GM12878 (cell line): ENCODE data around the gene DENND10. TPM values are rescaled to one million over a fixed set of nuclear protein-coding genes. Genes with fewer than 3 reads are reported as not detected.

ENCODE experiments used
- ATAC-seq: fragments of 200-7000 bp; cut with Tn5 transposase; 3 replicates; pipeline ENCODE4 v1.9.1; 2020; ENCODE audit warnings: mild to moderate bottlenecking, moderate library complexity
- BruUV-seq: library from RNA; stranded (reverse); fragments of 400-500 nt; replicated peaks from 2 replicates; lab custom pipeline; 2021; lab: Mats Ljungman, UMichigan
- CTCF ChIA-PET: fragments of 300-600 bp; sonication (Branson Sonifier 250); formaldehyde crosslinking; extraction: SDS; loops from one replicate; lab custom pipeline; 2021; ENCODE audit warnings: inconsistent platforms; lab: Yijun Ruan, JAX
- POLR2A ChIA-PET: fragments of 350-600 bp; formaldehyde crosslinking; extraction: SDS; loops from one replicate; lab custom pipeline; 2021; ENCODE audit warnings: inconsistent platforms; lab: Charles Lee
- RAD21 ChIA-PET: fragments of 300-600 bp; sonication (Branson Sonifier 250); formaldehyde crosslinking; loops from one replicate; lab custom pipeline; 2023; ENCODE audit warnings: antibody characterized with exemption; ENCODE audit not compliant: unreplicated experiment; lab: Charles Lee
- SMC1A ChIA-PET: fragments of 300-600 bp; sonication (Branson Sonifier 250); formaldehyde crosslinking; loops from one replicate; lab custom pipeline; 2023; ENCODE audit not compliant: unreplicated experiment, uncharacterized antibody; lab: Charles Lee
- DNase-seq: peaks from one replicate; pipeline ENCODE4 v3.0.0-alpha.2; 2011; ENCODE audit warnings: low read depth, low spot score
- FAIRE-seq: peaks from 3 replicates; lab custom pipeline; 2011; peaks lifted over from hg19 to GRCh38; lab: Jason Lieb, UNC
- H2AFZ ChIP-seq: 2 replicates; pipeline ENCODE4 v1.6.0; 2011; ENCODE audit warnings: low read depth, low read length, control low read depth; ENCODE audit not compliant: control insufficient read depth
- H3K27ac ChIP-seq: 2 replicates; pipeline ENCODE4 v1.5.1; 2011; ENCODE audit warnings: control low read depth; ENCODE audit not compliant: control insufficient read depth, insufficient read depth
- H3K27me3 ChIP-seq, 2 experiments: replicated peaks in 1 of 2; 2 replicates each; pipeline versions ENCODE4 v1.6.0 to v1.6.1; 2011; ENCODE audit warnings: low read length in 1 of 2; ENCODE audit not compliant: control insufficient read depth in 2 of 2, insufficient read depth in 2 of 2
- H3K36me3 ChIP-seq, 2 experiments: 2 replicates each; pipeline ENCODE4 v1.5.1; 2011; ENCODE audit warnings: low read length in 1 of 2; ENCODE audit not compliant: control insufficient read depth in 2 of 2, insufficient read depth in 2 of 2
- H3K4me1 ChIP-seq: 2 replicates; pipeline ENCODE4 v1.6.1; 2011; ENCODE audit warnings: mild to moderate bottlenecking, low read length, moderate library complexity, mixed read lengths; ENCODE audit not compliant: control insufficient read depth, insufficient read depth
- H3K4me2 ChIP-seq: 2 replicates; pipeline ENCODE4 v1.6.0; 2011; ENCODE audit warnings: control low read depth; ENCODE audit not compliant: control insufficient read depth, insufficient read depth
- H3K4me3 ChIP-seq: fragments of 200-600 bp; sonication (generic); 2 replicates; pipeline ENCODE4 v1.5.1; 2016
- H3K79me2 ChIP-seq: 2 replicates; pipeline ENCODE4 v1.6.0; 2011; ENCODE audit warnings: low read length; ENCODE audit not compliant: control insufficient read depth, insufficient read depth
- H3K9ac ChIP-seq: 2 replicates; pipeline ENCODE4 v1.8.0; 2011; ENCODE audit warnings: low read length, control low read depth, mixed read lengths; ENCODE audit not compliant: control insufficient read depth, insufficient read depth
- H3K9me3 ChIP-seq: replicated peaks from 3 replicates; pipeline ENCODE4 v1.5.1; 2011; ENCODE audit warnings: mild to moderate bottlenecking, low read length; ENCODE audit not compliant: control insufficient read depth, insufficient read depth
- H4K20me1 ChIP-seq: 2 replicates; pipeline ENCODE4 v1.6.0; 2011; ENCODE audit not compliant: control insufficient read depth, insufficient read depth
- GATAD2B ChIP-seq: fragments of 450-650 bp; conservative IDR thresholded peaks from 2 replicates; pipeline ENCODE4 v1.6.1; 2017; ENCODE audit warnings: low read depth, mild to moderate bottlenecking, moderate library complexity
- IKZF1 ChIP-seq: fragments of 450-650 bp; conservative IDR thresholded peaks from 2 replicates; pipeline ENCODE4 v1.6.1; 2017; ENCODE audit warnings: antibody characterized with exemption, mild to moderate bottlenecking
- LARP7 ChIP-seq: fragments of 450-650 bp; IDR thresholded peaks from 2 replicates; pipeline ENCODE4 v1.6.1; 2017; ENCODE audit warnings: mild to moderate bottlenecking
- NFIC ChIP-seq: IDR thresholded peaks from 2 replicates; pipeline ENCODE4 v1.6.1; 2012; ENCODE audit warnings: low read depth, mild to moderate bottlenecking, inconsistent platforms, low read length, moderate library complexity
- NR2F1 ChIP-seq: fragments of 450-650 bp; conservative IDR thresholded peaks from 2 replicates; pipeline ENCODE4 v1.6.1; 2017; ENCODE audit warnings: mild to moderate bottlenecking
- PML ChIP-seq: IDR thresholded peaks from 2 replicates; pipeline ENCODE4 v1.6.1; 2012; ENCODE audit warnings: low read length, inconsistent platforms
- RAD51 ChIP-seq: fragments of 450-650 bp; IDR thresholded peaks from 2 replicates; pipeline ENCODE4 v1.6.1; 2016; ENCODE audit warnings: moderate library complexity, mild to moderate bottlenecking, inconsistent platforms
- RCOR1 ChIP-seq: conservative IDR thresholded peaks from 2 replicates; pipeline ENCODE4 v1.6.1; 2012; ENCODE audit warnings: low read depth, low read length, improper control_type of control experiment
- WGBS: methylation state at CpG from one replicate; pipeline ENCODE4 v1.1.6; 2016; ENCODE audit warnings: low lambda C conversion rate; ENCODE audit not compliant: insufficient replicate concordance, insufficient coverage; ENCODE audit errors: missing lambda C conversion rate; 5-methylcytosine and 5-hydroxymethylcytosine counted together
- in situ Hi-C: fragments of 300-500 bp; cut with MboI; formaldehyde crosslinking; loops from 9 replicates; pipeline ENCODE4 v1.14.3; 2018; ENCODE audit warnings: mixed read lengths
- intact Hi-C: fragments of 100-400 bp; cut with micrococcal nuclease; formaldehyde crosslinking; loops from one replicate; pipeline ENCODE4 v1.14.2; 2022; ENCODE audit not compliant: unreplicated experiment
- polyA plus RNA-seq, 11 experiments: library from polyadenylated mRNA; depleted of rRNA in 4 of 11; unstranded in 6 of 11; stranded (reverse) in 5 of 11; fragments of >200 nt; fragmentation: Nextera tagmentation in 4 of 11; fragmentation: Illumina TruSeq in 1 of 11; extraction: Ambion mirVana in 4 of 11; extraction: Trizol in 1 of 11; gene quantifications; 1 replicate in 1 of 11; 2 replicates in 10 of 11; pipeline versions ENCODE4 v1.2.1 to v1.2.3, GENCODE V29; 2011 to 2016; ENCODE audit warnings: inconsistent platforms in 2 of 11, missing spikeins in 2 of 11, low read depth in 1 of 11
- total RNA-seq, 4 experiments: library from RNA; depleted of rRNA in 3 of 4; stranded (reverse); fragments of >200 nt in 3 of 4; fragmentation: Illumina TruSeq in 1 of 4; extraction: Trizol in 1 of 4; gene quantifications; 2 replicates each; pipeline versions ENCODE4 v1.2.1 to v1.2.3, GENCODE V29; 2013 to 2021

DENND10 gene
- total and polyA plus RNA-seq, 10 of the 15 experiments (the other 5 are each of a cell fraction or from before 2014, with no cell fraction given): 21.5 to 39.8 (median 26.2) TPM

DNA sequence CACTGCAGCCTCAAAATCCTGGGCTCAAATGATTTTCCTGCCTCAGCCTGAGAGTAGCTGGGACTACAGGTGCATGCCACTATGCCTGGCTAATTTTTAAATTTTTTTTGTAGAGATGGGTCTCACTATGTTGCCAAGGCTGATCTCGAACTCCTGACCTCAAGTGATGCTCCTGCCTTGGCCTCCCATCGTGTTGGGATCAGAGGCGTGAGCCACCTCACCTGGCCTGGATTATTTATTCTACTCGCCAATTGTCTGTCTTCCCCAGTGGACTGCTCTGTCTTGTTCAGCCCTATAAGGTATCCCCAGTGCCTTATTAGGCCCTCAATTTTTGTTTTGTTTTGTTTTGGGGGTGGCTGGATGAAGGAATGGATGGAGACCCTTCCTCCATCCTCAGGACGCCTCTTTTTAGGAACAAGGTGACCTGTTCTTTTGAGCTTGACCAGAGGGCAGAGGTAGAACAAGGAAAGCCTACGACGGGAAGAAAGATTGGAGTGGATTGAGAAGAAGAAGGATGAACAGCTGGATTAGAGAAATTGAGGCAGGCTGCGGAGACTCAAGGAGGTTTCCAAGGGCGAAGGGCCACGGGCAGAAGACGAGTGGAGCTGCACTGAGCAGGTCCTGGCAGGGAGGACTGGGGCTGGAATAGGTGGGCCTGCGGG, 541 bp upstream of the DENND10 start (continued):
- no peak for TF ChIP-seq RCOR1
- TF ChIP-seq NFIC: no peak
- TF ChIP-seq LARP7: no peak
- TF ChIP-seq PML: no peak
- TF ChIP-seq, all 136 proteins: peak for 0

DNA sequence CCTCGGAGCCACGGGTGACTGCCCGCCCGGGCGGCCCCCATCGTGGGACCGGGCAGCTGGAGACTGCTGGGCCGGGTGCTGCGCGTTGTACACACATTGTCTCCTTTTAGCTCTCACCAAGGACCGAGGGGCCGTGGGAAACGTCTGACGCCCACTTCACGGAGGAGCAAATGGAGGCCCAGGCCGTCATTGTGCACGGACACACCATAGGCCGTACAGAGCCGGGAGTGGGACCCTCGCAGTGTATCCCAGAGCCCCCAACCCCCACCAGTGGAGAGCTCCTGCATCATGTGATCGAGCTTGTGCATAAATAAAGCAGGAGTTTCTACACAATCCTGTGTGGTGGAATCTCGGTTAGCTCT, 722 bp downstream of the DENND10 start:
- SMC1A ChIA-PET: interaction anchor here (0.7 to 2.5 kb wide), 4 partner anchors 14 to 27 kb away, joined by 3 to 9 read pairs (median 6); no protein-coding TSS in a partner anchor
- WGBS: 0% methylated on average over 22 of the region's 22 CpGs
- H3K79me2 ChIP-seq: peaks cover 6% of the 10 kb centered on the region
- peak overlapping the region; percentile 54 for H2AFZ ChIP-seq
- H3K27me3 ChIP-seq: no peaks in the 10 kb centered on the region
- CTCF ChIA-PET: interaction anchor here (1.2 to 1.7 kb wide), 3 partner anchors 11 to 93 kb away, joined by 3 to 7 read pairs (median 6); no protein-coding TSS in a partner anchor
- RAD21 ChIA-PET: interaction anchor here (0.7 to 1.9 kb wide), 8 partner anchors 16 to 95 kb away, joined by 3 to 8 read pairs (median 3); no protein-coding TSS in a partner anchor
- peak; percentile 24; the same call in 1 of the 2 replicates for TF ChIP-seq RAD51
- TF ChIP-seq GATAD2B: no peak
- TF ChIP-seq IKZF1: 0 out of 2 replicates have a peak, but pooled peaks have one; percentile 1
- TF ChIP-seq NR2F1: 0 out of 2 replicates have a peak, but pooled peaks have one; percentile 6
- H3K4me1 ChIP-seq: peaks cover 5% of the 10 kb centered on the region
- peak overlapping the region; percentile 76 for H3K4me3 ChIP-seq
- no peak for DNase-seq
- no peak overlapping the region for H3K27ac ChIP-seq
- intact Hi-C loops: no loop called here
- POLR2A ChIA-PET: interaction anchor here (0.6 to 1.7 kb wide), 11 partner anchors 8 to 198 kb away, joined by 3 to 6 read pairs (median 4); no protein-coding TSS in a partner anchor
- BruUV-seq: no TSS peak
- H3K9me3 ChIP-seq: no peaks in the 10 kb centered on the region
- in situ Hi-C loops: no loop called here
- H4K20me1 ChIP-seq: no peaks in the 10 kb centered on the region
- H3K9ac ChIP-seq: peak overlapping the region; percentile 78
- FAIRE-seq: no peak
- H3K36me3 ChIP-seq: no peaks in the 10 kb centered on the region
- ATAC-seq: no peak; the same call in 2 of the 3 replicates
- peak overlapping the region; percentile 90 for H3K4me2 ChIP-seq
